Embryonic facial prominence (tissue), 1 donor: ENCODE data around the gene ANAPC13.

Source experiments
- DNase-seq: peaks from one replicate; pipeline ENCODE4 v3.0.0-alpha.2; 2016; ENCODE audit errors: extremely low spot score

The ANAPC13 gene

GRCh38 chr3:134453631-134454030 lies 32.2 kb downstream of the ANAPC13 start:
- no peak for DNase-seq

DNA sequence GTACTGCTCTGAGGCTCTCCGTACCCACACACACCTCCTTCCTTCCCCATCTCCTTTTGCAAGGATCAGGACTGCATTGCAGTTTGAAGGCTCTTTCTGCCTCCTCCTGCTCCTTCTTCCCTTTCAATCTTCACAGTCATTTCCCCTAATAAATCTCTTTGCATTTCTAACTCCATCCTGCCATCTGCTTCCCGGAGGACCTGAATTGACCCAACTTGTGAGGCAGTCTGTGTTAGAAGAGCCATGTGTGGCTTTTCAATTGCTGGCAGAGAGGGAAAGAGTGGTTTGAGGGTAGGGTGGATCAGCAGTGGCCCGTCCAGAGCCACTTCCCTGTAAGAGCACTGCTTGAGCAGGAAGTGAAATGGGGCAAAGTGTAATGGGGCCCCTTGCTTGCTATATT lies 35.8 kb downstream of the ANAPC13 start:
- no peak for DNase-seq

- no peak for DNase-seq
These were observed 36.5 kb downstream of the ANAPC13 start for GRCh38 chr3:134449277-134449676.

DNA sequence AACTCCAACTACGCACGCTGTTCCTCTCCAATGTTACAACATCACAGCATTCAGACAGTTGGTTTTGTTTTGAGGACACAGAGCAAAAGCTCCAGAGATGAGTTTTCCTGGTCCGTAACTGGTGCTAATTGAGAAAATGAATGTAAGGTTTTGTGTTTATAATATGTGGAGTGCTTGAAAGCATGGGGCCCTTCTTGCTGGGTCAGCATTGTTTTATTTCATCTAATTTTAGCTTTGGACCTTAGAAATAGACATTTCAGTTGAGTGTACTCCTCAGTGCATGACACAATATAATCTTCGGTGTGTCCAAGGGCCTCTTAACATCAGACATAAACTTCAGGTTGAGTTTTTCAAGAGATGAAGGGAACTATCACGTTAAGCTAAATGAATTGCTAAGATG lies 37.1 kb downstream of the ANAPC13 start:
- no peak for DNase-seq

GRCh38 chr3:134447351-134447750 lies 38.4 kb downstream of the ANAPC13 start:
- no peak for DNase-seq

DNA sequence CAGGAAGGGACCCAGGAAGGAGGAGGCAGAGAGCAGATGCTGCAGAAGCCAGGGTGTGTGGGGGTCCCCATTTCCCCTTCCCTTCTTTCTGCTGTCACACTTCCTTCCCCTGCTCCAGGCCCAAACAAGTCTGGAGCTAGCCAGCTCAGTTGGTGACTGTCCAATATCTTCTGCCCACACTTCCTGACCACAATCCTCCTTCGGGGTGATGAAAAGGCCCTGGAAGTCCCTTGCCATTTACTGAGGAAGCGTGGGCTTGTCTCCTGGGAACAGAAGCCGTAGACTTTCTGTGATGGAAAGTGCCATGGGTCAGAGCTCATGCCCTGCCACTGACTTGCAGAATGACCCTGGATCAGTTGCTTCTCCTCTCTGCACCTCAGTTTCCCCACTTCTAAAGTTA lies 39.0 kb downstream of the ANAPC13 start:
- no peak for DNase-seq

DNA sequence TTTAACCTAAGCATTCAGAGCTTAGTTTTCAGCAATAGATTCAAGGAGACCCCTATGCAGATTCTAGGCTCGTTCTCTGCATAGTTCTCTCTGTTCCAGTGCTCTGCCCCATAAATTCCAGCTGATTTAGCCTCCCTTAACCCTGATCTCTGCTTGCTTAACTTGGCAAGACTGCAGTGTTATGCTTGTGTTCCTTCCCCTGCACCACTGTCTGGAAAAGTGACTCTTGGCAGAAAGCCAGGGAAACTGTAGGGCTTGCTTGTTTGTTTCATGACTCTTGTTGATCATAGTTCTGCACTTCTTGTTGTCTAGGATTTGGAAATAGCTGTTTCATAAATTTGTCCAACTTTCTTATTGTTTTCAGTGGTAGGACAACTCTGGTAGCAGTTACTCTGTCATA lies 40.1 kb downstream of the ANAPC13 start:
- no peak for DNase-seq

GRCh38 chr3:134445095-134445494 lies 40.7 kb downstream of the ANAPC13 start:
- no peak for DNase-seq

DNA sequence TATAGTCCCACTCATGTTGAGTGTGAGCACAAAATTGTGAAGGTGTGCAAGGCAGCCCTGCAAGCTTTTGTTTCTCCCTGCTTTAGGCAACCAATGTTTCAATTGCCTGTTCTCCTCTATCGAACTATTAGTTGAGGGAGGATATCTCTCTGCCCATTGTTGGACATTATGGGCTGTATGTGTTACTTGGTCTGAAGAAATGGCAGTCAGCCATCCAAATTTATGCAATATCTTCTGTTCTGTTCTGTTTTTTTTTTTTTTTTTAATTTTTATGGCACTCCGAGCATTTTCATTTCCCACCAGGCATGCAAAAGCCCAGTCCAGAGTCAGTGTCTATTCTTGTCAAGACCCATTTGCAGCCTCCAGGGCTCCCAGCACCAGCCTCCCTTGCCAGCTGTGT lies 44.0 kb downstream of the ANAPC13 start:
- DNase-seq = no peak

DNA sequence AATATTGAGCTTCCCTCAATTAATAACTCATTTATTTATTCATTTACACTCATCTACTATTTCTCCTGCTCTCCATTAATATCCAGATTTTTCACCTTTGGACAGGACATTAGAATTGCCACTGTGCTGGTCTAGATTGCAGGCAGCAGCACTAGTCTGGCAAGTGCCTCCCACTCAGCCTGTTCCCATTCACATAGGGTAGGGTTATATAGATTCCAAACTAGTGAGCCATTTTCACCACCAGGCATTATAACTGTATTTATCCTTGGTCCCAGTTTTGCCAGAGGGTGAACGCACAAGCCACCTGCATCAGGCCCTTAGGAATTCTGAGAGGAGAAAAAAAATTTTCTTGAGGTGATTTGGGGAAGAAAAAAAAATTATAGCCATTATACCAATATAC lies 44.5 kb downstream of the ANAPC13 start:
- no peak for DNase-seq

- no peak for DNase-seq
These were observed 48.5 kb downstream of the ANAPC13 start for GRCh38 chr3:134437211-134437752.

DNA sequence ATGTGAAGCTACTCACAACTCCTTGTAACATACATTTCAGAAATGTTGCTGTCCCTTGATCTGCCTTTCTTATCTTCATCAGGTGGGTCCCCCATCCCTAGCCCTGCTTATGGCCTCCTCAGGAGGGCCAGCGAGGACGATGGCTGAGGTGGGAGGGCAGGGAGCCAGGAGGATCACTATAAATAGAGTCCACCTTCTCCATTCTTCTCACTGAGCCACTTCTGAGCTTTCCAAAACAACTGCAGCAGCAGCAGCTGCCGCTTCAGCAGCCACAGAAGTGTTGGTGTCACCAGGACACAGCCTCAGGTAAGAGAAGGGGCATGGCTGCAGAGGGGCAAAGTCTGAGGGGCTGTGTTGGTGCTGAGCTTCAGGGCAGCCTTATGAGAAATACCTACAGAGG lies 53.5 kb downstream of the ANAPC13 start:
- no peak for DNase-seq

- DNase-seq = no peak
These were observed 54.8 kb downstream of the ANAPC13 start for GRCh38 chr3:134430950-134431445.

DNA sequence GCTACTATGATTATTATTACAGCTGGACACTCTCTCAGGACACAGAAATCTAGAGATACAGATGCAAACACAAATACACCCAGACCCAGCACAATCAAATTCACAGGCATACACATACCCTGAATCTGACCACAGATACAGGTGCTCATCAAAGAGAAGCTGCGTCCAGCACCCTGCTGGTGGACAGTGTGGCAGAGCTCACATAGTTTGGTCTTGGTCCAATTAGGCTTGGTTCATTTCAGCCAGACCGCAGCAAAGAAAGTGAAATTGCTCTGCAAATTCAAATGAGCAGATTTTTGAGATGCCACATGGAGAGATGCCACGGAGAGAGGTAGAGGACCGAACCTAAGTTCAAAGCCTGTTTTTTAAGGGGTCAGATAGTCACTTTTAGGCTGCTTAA lies 55.6 kb downstream of the ANAPC13 start:
- no peak for DNase-seq

- no peak for DNase-seq
These were observed 57.4 kb downstream of the ANAPC13 start for GRCh38 chr3:134428401-134428800.
